Measurements from ENCODE around the gene ANKS3.

GRCh38 chr16:4687416-4687815 is 46.7 kb downstream of the ANKS3 start:
- TF ChIP-seq POLR2A (IDR thresholded peaks at IDR 0.05), result no peak
- TF ChIP-seq, protein P1, sequence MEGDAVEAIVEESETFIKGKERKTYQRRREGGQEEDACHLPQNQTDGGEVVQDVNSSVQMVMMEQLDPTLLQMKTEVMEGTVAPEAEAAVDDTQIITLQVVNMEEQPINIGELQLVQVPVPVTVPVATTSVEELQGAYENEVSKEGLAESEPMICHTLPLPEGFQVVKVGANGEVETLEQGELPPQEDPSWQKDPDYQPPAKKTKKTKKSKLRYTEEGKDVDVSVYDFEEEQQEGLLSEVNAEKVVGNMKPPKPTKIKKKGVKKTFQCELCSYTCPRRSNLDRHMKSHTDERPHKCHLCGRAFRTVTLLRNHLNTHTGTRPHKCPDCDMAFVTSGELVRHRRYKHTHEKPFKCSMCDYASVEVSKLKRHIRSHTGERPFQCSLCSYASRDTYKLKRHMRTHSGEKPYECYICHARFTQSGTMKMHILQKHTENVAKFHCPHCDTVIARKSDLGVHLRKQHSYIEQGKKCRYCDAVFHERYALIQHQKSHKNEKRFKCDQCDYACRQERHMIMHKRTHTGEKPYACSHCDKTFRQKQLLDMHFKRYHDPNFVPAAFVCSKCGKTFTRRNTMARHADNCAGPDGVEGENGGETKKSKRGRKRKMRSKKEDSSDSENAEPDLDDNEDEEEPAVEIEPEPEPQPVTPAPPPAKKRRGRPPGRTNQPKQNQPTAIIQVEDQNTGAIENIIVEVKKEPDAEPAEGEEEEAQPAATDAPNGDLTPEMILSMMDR (IDR thresholded peaks at IDR 0.05), result no peak
